ENCODE data around the gene FCHSD2. TPM values are rescaled to one million over a fixed set of nuclear protein-coding genes. Genes with fewer than 3 reads are reported as not detected.

The FCHSD2 gene
- polyA plus RNA-seq, 2 of the 4 experiments (the other 2 are of a cell fraction), result 10.5 to 19.0 TPM

GRCh38 chr11:73163638-73164174 lies 21.6 kb upstream of the FCHSD2 start (continued):
- TF ChIP-seq KDM1A (IDR thresholded peaks at IDR 0.05; ENCODE audit: low read depth), result no peak
- no peak for TF ChIP-seq ZNF302 (CRISPR knock-in tag; IDR thresholded peaks at IDR 0.05)
- no peak for TF ChIP-seq NR3C1 (IDR thresholded peaks at IDR 0.05)

GRCh38 chr11:73162196-73162740 lies 20.1 kb upstream of the FCHSD2 start:
- ATAC-seq, result no peak
- TF ChIP-seq CEBPB (IDR thresholded peaks at IDR 0.05) (no peak), ESRRA (IDR thresholded peaks at IDR 0.05; ENCODE audit: borderline replicate concordance, low read length) (no peak), GATA3 (IDR thresholded peaks at IDR 0.05; ENCODE audit: borderline replicate concordance) (no peak), E2F6 (IDR thresholded peaks at IDR 0.05; ENCODE audit: borderline replicate concordance, low read depth) (no peak), RNF2 (IDR thresholded peaks at IDR 0.05; ENCODE audit: borderline replicate concordance, low read depth) (no peak), PBX3 (IDR thresholded peaks at IDR 0.05) (no peak), BCL3 (IDR thresholded peaks at IDR 0.05) (no peak), POLR2AphosphoS2 (conservative IDR thresholded peaks at IDR 0.05; ENCODE audit: low read length) (no peak), CTCF (IDR thresholded peaks at IDR 0.05) (no peak), KDM1A (IDR thresholded peaks at IDR 0.05; ENCODE audit: low read depth) (no peak), RCOR1 (IDR thresholded peaks at IDR 0.05; ENCODE audit: low read depth, low read length) (no peak), CBX2 (IDR thresholded peaks at IDR 0.05; ENCODE audit: borderline replicate concordance, low read depth) (no peak), KDM5A (IDR thresholded peaks at IDR 0.05) (no peak), ELK1 (IDR thresholded peaks at IDR 0.05; ENCODE audit: low read depth, low read length) (no peak)
- 68% methylated on average over 10 of the region's 10 CpGs for WGBS (ENCODE audit: missing lambda C conversion rate)
- no peak for FAIRE-seq
- H3K4me2 ChIP-seq, result no peak overlapping the region
- CTCF ChIA-PET, result interaction anchor here (0.7 to 5.9 kb wide), 9 partner anchors 15 to 331 kb away, joined by 3 to 50 read pairs (median 5); partner anchors contain the start of gene FCHSD2
- no peak overlapping the region for H3K4me3 ChIP-seq
- H3K9me3 ChIP-seq, result no peaks in the 10 kb centered on the region
- no peak overlapping the region for H3K27ac ChIP-seq
- no peaks in the 10 kb centered on the region for H3K4me1 ChIP-seq
- POLR2A ChIA-PET, result interaction anchor here (0.6 kb wide), 2 partner anchors 20 to 145 kb away, joined by 3 to 4 read pairs; partner anchors contain the start of gene FCHSD2
- DNase-seq (ENCODE audit: low read depth in 1 of 2, low spot score in 1 of 2), result no peak
